Stimulated activated CD4-positive, alpha-beta T cell treated with anti-CD3 and anti-CD28 coated beads, Interleukin-12 subunit alpha, Interleukin-12 subunit beta, amount 100 ng/mL, for 24 hours (primary cell): ENCODE measurements around the gene PRLR.
"Not testable (repeated sequence)": the region's sequence is repeated elsewhere in the genome, so short reads cannot be mapped to it uniquely, and the experiment has no call there.

Experiments
- DNase-seq, 2 experiments: peaks; one replicate each; pipeline ENCODE4 v3.0.0-alpha.2; 2020; ENCODE audit warnings: low read depth in 2 of 2

Gene PRLR

DNA sequence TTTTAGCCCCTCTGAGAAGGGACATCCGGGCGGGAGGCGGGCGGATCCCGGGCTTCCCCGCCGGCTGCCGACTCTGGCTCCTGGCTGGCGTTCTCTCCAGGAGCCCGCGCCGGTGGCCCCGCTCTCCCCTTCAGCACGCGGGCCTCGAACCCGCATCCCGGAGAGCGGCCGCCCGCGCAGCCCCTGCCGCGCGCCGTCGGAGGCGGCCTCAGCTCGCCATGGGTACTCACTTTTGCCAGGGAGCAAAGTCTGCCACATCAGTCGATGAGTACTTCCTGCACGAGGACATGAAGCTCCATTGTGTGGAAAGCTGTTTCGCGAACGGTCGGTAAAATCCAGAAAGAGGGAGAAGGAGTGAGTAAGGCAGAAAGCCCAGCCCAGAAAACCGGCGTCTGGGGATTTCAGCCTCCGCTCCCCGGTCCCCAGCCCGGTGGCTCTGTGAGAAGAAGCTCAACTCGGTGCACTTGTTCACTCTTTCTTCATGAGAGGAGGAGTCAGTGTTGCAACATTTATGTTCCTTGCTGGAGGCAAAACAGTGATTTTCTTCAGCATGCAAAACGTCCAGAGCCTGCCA, at the start of gene PRLR:
Gene PRLR (minus strand): TSS at position 450 of the 574 bp plus-strand sequence. CDS start 140,867 bp downstream, outside the sequence.
- DNase-seq, result no peak

GRCh38 chr5:35274839-35275509, 44.7 kb upstream of the PRLR start:
- no peak for DNase-seq

DNA sequence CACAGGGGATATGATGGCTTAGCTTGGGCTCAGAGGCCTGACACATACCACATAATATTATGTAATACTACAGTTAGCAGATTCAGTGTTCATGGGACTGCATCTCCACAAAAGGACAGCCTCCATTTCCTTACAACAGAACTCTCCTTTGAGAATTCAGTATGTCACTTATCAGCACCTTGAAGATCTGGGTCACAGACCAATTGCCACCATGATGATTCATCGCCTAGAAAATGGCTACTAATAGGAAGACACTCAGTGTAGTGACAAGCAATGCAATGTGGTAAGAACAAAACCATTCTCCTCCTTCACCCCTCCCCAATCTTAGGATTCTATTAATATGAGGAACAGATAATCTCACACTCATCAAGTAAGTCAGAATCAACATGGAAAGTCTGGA, 38.7 kb upstream of the PRLR start:
- DNase-seq, result no peak

DNA sequence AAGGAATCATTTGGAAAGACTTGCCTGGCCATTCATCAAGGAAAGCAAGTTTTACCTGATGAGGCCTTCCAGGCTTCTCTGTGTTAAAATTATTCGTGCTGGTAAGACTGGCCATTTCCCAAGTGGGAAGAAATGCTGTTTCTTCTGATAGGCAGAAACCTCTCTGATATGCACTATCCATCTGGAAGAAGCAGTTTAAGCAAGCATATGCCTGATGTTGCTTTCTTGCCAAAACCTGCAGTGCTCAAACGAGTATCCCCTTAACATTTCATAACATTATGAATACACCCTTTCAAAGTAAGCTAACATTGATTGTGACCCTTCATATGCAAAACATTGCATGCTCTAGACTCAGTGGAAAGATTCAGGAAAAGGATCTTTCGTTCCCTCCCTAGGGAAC, 36.0 kb upstream of the PRLR start:
- DNase-seq, result no peak

DNA sequence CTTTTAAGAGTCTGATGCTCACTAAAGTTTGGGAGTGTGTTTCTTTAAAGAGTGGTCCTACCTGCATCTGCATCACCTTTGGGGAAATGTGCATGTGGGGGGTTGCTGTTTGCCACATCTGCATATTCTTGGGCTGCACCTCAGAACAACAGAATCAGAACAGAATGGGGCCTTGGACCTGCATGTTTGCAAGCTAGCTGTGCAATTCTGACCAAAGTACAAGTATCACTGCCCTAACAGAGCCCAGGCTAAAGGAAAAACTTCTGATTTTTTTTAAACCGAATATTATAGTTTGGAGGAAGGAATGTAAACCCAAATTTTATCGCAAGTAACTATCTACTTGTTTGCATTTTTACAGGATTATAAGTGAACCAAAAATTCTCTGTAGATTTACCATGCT, 34.2 kb upstream of the PRLR start:
- no peak for DNase-seq

- DNase-seq, result no peak
Measured at GRCh38 chr5:35263266-35263877, 33.1 kb upstream of the PRLR start.

GRCh38 chr5:35253582-35253981, 23.3 kb upstream of the PRLR start:
- DNase-seq, result no peak

DNA sequence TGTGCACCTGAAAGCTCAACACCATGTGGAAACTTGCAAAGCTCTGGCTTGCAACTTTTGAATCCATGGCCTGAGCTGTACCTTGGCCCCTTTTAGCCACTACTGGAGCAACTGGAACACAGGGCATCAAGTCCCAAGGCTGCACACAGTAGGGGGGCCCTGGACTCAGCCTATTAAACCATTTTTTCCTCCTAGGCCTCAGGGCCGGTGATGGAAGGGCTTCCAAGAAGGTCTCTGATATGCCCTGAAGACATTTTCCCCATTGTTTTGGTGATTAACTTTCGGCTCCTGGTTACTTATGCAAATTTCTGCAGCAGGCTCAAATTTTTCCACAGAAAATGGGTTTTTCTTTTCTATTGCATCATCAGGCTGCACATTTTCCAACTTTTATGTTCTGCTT, 22.7 kb upstream of the PRLR start:
- no peak for DNase-seq

GRCh38 chr5:35248843-35249780, 18.8 kb upstream of the PRLR start:
- no peak for DNase-seq

DNA sequence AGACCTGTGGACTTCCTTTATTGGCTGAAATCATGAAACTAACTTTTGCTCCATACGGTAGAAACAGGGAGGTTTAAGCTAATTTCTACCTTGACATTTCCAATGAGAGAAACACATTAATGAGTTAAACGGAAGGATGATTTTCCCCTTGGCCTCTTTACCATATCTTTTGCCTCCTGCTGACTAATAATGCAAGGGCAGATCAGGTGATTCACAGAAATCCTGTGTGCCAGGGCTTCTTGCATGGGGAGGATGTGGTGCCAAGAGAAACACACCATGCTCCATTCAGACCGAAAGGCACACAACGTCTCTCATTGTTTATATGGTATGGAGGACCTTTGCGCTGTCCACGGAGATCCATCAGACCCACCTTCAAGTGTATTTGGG, 17.4 kb upstream of the PRLR start:
- DNase-seq, result no peak

DNA sequence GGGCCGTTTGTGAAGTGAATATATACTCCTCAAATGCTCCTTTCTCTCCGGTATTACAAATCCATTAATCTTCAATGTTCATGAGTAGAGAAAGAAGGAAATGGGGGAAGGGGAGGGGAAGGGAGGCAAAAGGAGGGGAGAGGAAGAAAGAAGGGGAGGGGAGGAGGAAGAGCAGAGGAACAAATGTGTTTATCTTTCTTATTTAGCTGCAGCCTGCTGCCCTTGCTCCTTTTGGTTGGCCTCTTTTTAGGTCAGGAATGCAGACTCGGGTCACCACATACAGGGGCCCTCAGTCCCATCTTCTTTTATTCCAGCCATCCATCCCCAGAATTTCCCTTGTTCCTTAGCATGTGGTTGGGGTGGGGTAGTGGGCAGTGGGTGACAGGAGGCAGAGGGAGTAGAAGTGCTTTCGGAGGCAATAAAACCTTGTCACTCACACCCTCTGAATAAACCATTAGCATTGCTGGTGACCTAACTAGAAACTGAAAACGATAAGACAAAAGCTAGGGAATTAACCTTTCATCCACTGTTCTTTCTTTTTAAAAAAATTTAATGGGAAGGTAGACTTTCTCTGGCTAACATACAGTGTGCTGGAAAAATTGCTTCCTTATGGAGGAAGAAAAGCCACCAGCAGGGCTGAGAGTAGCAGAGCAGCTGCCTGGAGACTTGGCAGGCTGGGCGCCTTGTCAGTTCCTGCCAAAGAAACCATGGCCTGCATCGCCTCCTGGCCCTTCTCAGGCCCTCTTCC, 16.8 kb upstream of the PRLR start:
- no peak for DNase-seq

DNA sequence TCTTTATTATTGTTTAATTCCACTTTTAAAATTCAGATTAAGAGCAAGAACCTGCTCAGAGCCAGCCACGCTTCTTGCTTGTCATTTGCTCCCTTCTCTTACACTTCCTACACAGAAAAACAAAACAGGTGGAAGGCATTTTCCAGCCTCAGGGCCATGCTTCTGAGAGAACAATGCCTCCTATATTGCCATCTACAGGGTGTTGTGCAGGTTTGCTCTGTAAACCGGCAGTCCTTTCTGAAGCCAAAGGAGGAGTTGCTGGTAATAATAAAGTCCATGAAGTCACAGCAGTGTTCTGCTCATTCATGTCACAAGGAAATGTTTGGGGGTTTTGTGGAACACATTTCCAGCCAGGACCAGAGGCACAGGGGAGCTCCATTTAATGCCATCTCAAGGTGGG, 16.1 kb upstream of the PRLR start:
- no peak for DNase-seq

- DNase-seq, result not testable (repeated sequence)
Measured at GRCh38 chr5:35245371-35245770, 15.1 kb upstream of the PRLR start.

GRCh38 chr5:35244171-35244570, 13.9 kb upstream of the PRLR start:
- DNase-seq, result no peak

DNA sequence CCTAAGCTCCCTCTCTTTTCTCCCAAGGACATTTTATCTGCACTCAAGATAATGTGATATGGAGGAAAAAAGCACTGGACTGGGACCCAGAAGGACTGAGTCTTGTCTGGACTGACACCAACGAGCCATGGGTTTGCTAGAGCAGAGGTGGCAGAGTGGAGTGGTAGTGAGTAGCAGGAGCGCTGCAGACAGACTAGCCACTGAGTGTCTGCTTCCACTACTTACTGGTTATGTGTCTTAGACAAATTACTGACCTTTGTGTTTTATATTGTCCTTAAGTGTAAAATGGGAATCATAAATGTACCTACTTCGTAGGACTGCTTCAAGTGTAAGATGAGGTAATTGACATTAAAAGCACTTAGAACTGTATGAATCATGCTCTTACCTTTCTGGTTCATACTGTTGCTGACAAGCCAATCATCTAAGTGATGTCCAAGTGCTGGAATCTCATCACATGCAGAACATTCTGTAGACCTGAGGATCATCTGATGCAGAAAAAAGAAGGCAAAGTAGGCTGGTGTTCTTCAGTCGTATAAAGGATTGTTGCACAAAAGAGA, 12.5 kb upstream of the PRLR start:
- DNase-seq, result no peak

DNA sequence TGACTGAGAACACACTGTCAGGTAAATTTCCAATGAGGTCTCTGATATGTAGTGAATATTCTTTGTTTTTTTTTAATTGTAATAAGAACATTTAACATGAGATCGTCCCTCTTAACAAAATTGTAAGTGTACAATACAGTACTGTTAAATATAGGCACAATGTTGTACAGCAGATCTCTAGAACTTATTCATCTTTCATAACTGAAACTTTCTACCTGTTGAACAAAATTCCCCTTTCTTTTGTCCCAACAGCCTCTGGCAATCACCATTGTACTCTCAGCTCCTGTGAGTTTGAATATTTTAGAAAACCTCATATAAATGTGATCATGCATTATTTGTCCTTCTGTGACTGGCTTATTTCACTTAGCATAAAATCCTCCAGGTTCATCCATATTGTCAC, 10.6 kb upstream of the PRLR start:
- no peak for DNase-seq

GRCh38 chr5:35239911-35240610, 9.8 kb upstream of the PRLR start:
- DNase-seq, result no peak

GRCh38 chr5:35239476-35239875, 9.2 kb upstream of the PRLR start:
- no peak for DNase-seq

DNA sequence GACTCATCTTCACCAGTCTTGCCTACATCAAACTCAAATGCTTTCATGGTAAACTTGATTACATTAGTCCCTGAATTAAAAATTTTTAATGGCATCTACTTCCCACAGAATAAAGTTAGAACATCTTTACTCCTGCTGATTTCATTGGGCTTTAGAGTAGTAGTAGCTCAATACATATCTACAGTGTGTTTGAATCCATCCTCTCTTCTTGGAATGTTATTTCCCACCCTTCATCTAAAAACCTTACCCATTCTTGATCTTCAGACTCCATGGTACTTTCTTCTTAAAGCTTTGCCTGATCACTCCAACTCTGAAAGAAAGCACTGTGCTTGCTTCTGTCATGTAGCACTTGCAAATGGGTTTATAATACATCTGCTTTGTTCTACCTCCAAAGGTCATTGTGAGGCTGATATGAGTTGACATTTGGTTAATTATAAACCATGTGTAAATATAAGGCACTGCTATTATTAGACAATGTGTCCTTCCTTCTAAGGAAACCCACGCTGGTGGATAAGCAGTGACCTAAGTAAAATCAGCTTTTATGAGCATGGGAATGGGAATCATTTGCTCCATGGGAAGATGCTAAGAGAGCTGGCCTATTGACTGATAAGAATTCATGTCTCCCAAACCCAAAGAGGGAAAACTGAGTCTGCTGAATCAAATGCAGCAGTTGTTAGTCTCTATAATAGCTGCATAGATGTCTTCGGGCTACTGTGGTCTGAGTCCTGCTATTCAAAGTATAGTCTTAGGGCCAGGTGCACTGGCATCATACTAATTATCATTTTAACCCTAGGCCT, 7.5 kb upstream of the PRLR start:
- DNase-seq, result no peak

DNA sequence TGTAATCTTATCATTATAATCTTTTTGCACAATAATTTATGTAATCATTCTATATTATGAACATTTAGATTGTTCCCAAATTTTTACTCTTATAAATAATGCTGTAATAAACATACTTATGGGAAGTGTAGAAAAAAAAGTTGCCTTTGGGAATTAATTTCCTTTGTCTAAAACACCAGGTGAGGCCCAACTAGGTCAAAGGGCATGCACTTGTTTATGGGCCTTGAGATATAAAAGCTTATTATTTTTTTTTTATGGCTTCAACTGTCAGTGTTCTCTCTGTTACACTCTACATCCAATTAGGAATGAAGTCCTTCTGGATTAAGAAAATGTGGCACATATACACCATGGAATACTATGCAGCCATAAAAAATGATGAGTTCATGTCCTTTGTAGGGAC, 6.5 kb upstream of the PRLR start:
- no peak for DNase-seq
